Measurements from ENCODE around the gene NLRC5.
A peak's percentile ranks its signal among the peaks of the same experiment; 100 is the strongest.

Gene NLRC5

GRCh38 chr16:56988948-56989945, at the start of gene NLRC5:
Gene NLRC5, plus strand, starts transcription at chr16:56989557. Its CDS starts 31,156 bp downstream, at chr16:57020713.
- DNase-seq, result peak; percentile 83

- no peak for DNase-seq
These were observed 49.6 kb upstream of the NLRC5 start for GRCh38 chr16:56939801-56940200.

GRCh38 chr16:56941092-56941491, 48.3 kb upstream of the NLRC5 start:
- no peak for DNase-seq

- no peak for DNase-seq
These were observed 47.5 kb upstream of the NLRC5 start for GRCh38 chr16:56941856-56942331.

- DNase-seq, result no peak
These were observed 45.5 kb upstream of the NLRC5 start for GRCh38 chr16:56943761-56944375.

GRCh38 chr16:56944954-56945839, 44.2 kb upstream of the NLRC5 start:
- DNase-seq, result no peak

GRCh38 chr16:56945847-56946527, 43.4 kb upstream of the NLRC5 start:
- no peak for DNase-seq

GRCh38 chr16:56946767-56947603, 42.4 kb upstream of the NLRC5 start:
- DNase-seq, result no peak

GRCh38 chr16:56947604-56947995, 41.8 kb upstream of the NLRC5 start:
- no peak for DNase-seq

- no peak for DNase-seq
These were observed 41.1 kb upstream of the NLRC5 start for GRCh38 chr16:56948234-56948633.

- DNase-seq, result no peak
These were observed 39.3 kb upstream of the NLRC5 start for GRCh38 chr16:56950051-56950450.

- no peak for DNase-seq
These were observed 38.9 kb upstream of the NLRC5 start for GRCh38 chr16:56950455-56950854.

- peak; percentile 84 for DNase-seq
These were observed 38.2 kb upstream of the NLRC5 start for GRCh38 chr16:56950881-56951771.

GRCh38 chr16:56953006-56953405, 36.4 kb upstream of the NLRC5 start:
- DNase-seq, result no peak

GRCh38 chr16:56956076-56956475, 33.3 kb upstream of the NLRC5 start:
- no peak for DNase-seq

- no peak for DNase-seq
These were observed 32.6 kb upstream of the NLRC5 start for GRCh38 chr16:56956756-56957155.

GRCh38 chr16:56960681-56961281, 28.6 kb upstream of the NLRC5 start:
- no peak for DNase-seq

- no peak for DNase-seq
These were observed 28.0 kb upstream of the NLRC5 start for GRCh38 chr16:56961386-56961785.

GRCh38 chr16:56961851-56962281, 27.5 kb upstream of the NLRC5 start, which contains the start of gene CETP:
Gene CETP, plus strand, starts transcription at chr16:56961950. Its CDS starts 30 bp downstream, at chr16:56961980.
- no peak for DNase-seq
